Non-pigmented ciliary epithelial cell (primary cell): ENCODE results near the gene TM7SF2.

Experiments
- DNase-seq: peaks from one replicate; pipeline ENCODE4 v3.0.0-alpha.2; 2010; ENCODE audit warnings: low read depth

TM7SF2 gene

DNA sequence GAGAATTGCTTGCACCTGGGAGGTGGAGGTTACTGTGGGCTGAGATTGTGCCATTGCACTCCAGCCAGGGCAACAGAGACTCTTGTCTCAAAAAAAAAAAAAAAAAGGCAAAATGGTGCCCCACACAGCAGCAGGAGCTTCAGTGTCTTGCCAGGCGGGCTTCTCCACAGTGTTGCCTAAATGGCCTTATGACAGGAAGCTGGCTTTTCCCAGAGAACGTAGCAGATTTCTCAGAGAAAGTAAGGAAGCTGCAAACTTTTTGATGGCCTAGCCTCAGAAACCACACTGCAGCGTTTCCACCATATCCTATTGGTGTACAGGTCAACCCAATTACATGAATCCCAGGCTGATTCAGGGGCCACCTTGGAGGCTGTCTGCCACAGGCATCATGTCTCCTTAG, 45.7 kb downstream of the TM7SF2 start:
- no peak for DNase-seq

- no peak for DNase-seq
Measured at GRCh38 chr11:65159012-65159411, 47.3 kb downstream of the TM7SF2 start.

GRCh38 chr11:65160643-65161042, 49.0 kb downstream of the TM7SF2 start:
- DNase-seq: no peak

DNA sequence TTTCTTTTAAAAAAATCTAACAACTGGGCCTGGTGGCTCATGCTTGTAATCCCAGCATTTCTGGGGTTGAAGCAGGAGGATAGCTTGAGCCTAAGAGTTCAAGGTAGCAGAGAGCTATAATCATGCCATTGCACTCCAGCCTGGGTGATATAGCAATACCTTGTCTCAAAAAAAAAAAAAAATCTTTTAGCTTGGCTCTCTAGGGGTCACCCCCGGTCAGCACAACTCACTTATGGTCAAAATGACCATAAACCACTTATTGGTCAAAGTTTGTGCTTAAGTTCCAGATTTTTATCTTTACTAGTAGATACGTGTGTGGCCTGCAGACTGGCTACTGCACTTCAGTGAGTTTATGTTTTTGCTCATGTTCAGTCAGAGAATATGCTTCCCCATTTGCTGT, 52.0 kb downstream of the TM7SF2 start:
- DNase-seq: no peak
